A673 (cell line): Measurements from ENCODE around the gene SMOC1.

ENCODE experiments used
- CTCF ChIP-seq: fragments of 300-800, 200-600 bp; sonication (generic); conservative IDR thresholded peaks from 2 replicates; pipeline ENCODE4 v1.5.1; 2017; ENCODE audit warnings: low read depth, mild to moderate bottlenecking, antibody characterized with exemption, low read length, moderate library complexity, mixed read lengths
- EZH2 ChIP-seq: fragments of 200-600 bp; sonication (generic); IDR thresholded peaks from 2 replicates; pipeline ENCODE4 v1.6.1; 2017; ENCODE audit warnings: borderline replicate concordance, low read depth, mild to moderate bottlenecking, mixed read lengths, antibody characterized with exemption, low read length; ENCODE audit not compliant: poor library complexity, severe bottlenecking

GRCh38 chr14:69987406-69988121 lies 108.3 kb downstream of the SMOC1 start:
- TF ChIP-seq CTCF: no peak
- TF ChIP-seq EZH2: no peak
